Muscle of leg (tissue), 11 donors: ENCODE measurements around the gene CADM1. TPM values are rescaled to one million over a fixed set of nuclear protein-coding genes. Genes with fewer than 3 reads are reported as not detected.
"Not testable (repeated sequence)": the region's sequence is repeated elsewhere in the genome, so short reads cannot be mapped to it uniquely, and the experiment has no call there.

Experiments
- DNase-seq: peaks from one replicate; pipeline ENCODE4 v3.0.0; 2013
- H3K27ac ChIP-seq: one replicate; pipeline ENCODE4 v1.5.1; 2013; ENCODE audit warnings: mild to moderate bottlenecking, low read length, control low read depth
- H3K27me3 ChIP-seq: one replicate; pipeline ENCODE4 v1.6.1; 2013; ENCODE audit warnings: low read length; ENCODE audit not compliant: control insufficient read depth, insufficient read depth
- H3K36me3 ChIP-seq: one replicate; pipeline ENCODE4 v1.6.1; 2013; ENCODE audit warnings: low read length; ENCODE audit not compliant: control insufficient read depth, insufficient read depth
- H3K4me1 ChIP-seq: one replicate; pipeline ENCODE4 v1.6.1; 2013; ENCODE audit warnings: low read length; ENCODE audit not compliant: control insufficient read depth, insufficient read depth
- H3K4me3 ChIP-seq: one replicate; pipeline ENCODE4 v1.5.1; 2013; ENCODE audit warnings: low read length, control low read depth
- H3K9me3 ChIP-seq: replicated peaks from 2 replicates; pipeline ENCODE4 v1.6.1; 2013; ENCODE audit warnings: low read depth, low read length; ENCODE audit not compliant: control insufficient read depth
- WGBS: methylation state at CpG from one replicate; pipeline ENCODE4 v1.1.5; 2013; ENCODE audit warnings: missing lambda C conversion rate; ENCODE audit not compliant: insufficient coverage; 5-methylcytosine and 5-hydroxymethylcytosine counted together
- polyA plus RNA-seq, 8 donors: library from polyadenylated mRNA; unstranded; fragments of 120-200 nt; gene quantifications; one replicate each; pipeline versions ENCODE4 v1.2.1 to v1.2.3, GENCODE V29; 2013; ENCODE audit warnings: inconsistent platforms in 1 of 8, low replicate concordance in 1 of 8; ENCODE audit not compliant: insufficient read length in 8 of 8, insufficient read depth in 1 of 8
- total RNA-seq: library from RNA; stranded (reverse); fragments of 120-200 nt; gene quantifications from one replicate; pipeline ENCODE4 v1.2.4, GENCODE V29; 2013

CADM1 gene
- total and polyA plus RNA-seq, 9 donors: 16.8 to 39.6 (median 26.8) TPM

DNA sequence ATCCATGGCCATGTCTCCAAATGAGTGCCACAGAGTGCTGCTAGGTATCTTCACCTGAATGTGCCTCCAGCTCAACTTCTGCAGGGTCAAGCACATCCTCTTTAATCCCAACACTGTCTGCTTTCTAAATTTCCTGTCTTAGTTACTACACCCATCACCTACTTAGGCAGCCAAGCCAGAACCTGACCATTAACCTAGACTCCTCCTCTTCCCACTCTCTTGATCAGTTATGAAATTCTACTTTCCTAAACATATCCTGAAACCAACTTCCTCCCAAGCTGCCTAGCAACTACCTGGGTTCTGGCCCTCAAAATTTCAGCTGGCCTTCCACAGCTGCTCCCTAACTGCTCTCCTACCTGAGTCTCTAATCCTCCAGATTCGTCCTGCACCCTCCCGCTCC is 22.7 kb downstream of the CADM1 start:
- H3K36me3 ChIP-seq: no peaks in the 10 kb centered on the region
- H3K27me3 ChIP-seq: no peaks in the 10 kb centered on the region
- H3K4me3 ChIP-seq: no peak overlapping the region
- H3K9me3 ChIP-seq: no peaks in the 10 kb centered on the region
- DNase-seq: no peak
- no peaks in the 10 kb centered on the region for H3K4me1 ChIP-seq
- 73% methylated on average over 2 of the region's 2 CpGs for WGBS
- H3K27ac ChIP-seq: no peak overlapping the region

DNA sequence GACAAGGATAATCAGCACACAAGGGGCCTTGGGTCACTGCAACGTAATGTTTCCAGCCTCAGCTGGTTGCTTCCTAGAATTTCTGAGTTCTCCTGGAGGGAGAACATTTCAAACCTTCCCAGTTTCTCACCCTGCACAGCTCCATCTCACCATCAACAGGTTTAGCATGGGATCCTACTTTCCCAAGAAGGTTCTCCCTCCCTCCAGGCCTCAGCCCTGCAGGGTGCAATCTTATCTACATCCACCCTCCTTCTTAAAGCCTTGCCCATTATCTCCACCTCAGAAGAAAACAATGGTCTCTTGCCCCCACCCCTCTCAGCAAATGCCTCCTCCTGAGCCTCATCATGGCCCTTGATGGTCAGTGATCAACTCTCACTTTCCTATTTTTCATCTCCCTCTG is 23.6 kb downstream of the CADM1 start:
- WGBS: 88% methylated on average over 1 of the region's 1 CpG
- H3K27ac ChIP-seq: no peak overlapping the region
- H3K9me3 ChIP-seq: no peaks in the 10 kb centered on the region
- no peak for DNase-seq
- H3K4me1 ChIP-seq: no peaks in the 10 kb centered on the region
- no peak overlapping the region for H3K4me3 ChIP-seq
- no peaks in the 10 kb centered on the region for H3K27me3 ChIP-seq
- H3K36me3 ChIP-seq: no peaks in the 10 kb centered on the region

DNA sequence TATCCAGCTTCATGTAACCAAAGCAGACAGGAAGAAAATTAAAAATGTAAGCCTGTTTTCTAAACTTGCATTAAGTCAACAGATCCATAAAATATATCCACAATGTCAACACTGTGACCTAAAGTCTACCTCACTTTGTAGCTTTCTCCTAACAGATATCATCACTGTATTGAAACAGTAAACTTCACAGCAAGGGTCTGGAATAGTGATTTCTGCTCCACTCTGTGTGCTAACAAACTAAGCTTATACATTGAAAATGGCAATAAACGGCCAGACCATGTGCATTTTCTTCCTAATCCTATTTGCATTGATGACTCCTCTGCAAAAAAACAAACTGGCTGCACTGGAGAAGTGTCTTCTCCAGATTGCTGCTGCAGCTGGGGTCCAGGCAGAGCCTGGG is 26.8 kb downstream of the CADM1 start:
- WGBS: 14% methylated on average over 1 of the region's 1 CpG
- H3K4me1 ChIP-seq: no peaks in the 10 kb centered on the region
- no peaks in the 10 kb centered on the region for H3K36me3 ChIP-seq
- no peaks in the 10 kb centered on the region for H3K9me3 ChIP-seq
- no peaks in the 10 kb centered on the region for H3K27me3 ChIP-seq
- no peak overlapping the region for H3K4me3 ChIP-seq
- DNase-seq: no peak
- no peak overlapping the region for H3K27ac ChIP-seq

DNA sequence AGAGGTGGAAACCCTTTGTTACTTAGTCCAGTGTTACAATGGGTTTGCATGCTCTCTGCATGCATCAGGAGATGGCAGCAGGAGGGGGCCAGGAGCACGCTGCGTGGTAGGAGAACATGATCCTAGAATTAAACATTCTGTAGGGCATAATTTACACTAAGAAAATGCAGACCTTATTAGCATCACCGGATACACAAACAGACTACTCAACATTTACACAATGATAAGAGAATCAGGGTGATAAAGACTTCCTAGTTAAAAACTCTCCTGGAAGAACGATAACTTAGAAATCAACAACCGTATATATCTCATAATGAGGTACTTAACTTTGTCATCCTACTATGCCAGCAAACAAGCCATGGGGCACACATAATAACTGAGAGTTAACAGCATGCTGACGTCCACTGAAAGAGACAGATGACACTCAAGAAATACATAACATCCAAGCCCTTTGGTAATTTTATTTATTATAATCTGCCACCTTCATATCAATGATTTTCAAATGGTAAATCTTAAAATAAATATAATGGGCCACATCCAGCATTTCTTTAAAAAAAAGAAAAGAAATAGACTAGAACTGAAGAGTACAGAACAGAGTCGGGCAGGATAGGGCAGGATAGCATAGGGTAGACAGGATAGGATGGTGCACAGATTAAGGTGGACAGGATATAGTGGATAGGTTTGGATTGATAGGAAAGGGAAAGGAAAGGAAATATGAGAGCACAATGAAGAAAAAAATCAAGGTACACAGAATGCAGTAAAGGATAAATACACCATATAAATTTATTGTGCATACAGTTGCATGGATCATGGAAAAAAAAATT is 27.5 kb downstream of the CADM1 start:
- H3K4me3 ChIP-seq: no peak overlapping the region
- no peaks in the 10 kb centered on the region for H3K27me3 ChIP-seq
- H3K9me3 ChIP-seq: no peaks in the 10 kb centered on the region
- no peak overlapping the region for H3K27ac ChIP-seq
- no peak for DNase-seq
- WGBS: 82% methylated on average over 1 of the region's 7 CpGs
- H3K4me1 ChIP-seq: no peaks in the 10 kb centered on the region
- H3K36me3 ChIP-seq: no peaks in the 10 kb centered on the region

- no peaks in the 10 kb centered on the region for H3K36me3 ChIP-seq
- no CpG with 5 or more reads among the region's 4 CpGs for WGBS
- H3K4me1 ChIP-seq: no peaks in the 10 kb centered on the region
- H3K27me3 ChIP-seq: no peaks in the 10 kb centered on the region
- no peak for DNase-seq
- no peak overlapping the region for H3K27ac ChIP-seq
- no peaks in the 10 kb centered on the region for H3K9me3 ChIP-seq
- H3K4me3 ChIP-seq: no peak overlapping the region
Observed at GRCh38 chr11:115475564-115475963, 28.7 kb downstream of the CADM1 start.

GRCh38 chr11:115474306-115474705 is 29.9 kb downstream of the CADM1 start:
- H3K9me3 ChIP-seq, H3K4me1 ChIP-seq, H3K4me3 ChIP-seq, DNase-seq, H3K36me3 ChIP-seq, H3K27me3 ChIP-seq, H3K27ac ChIP-seq: not testable (repeated sequence)
- WGBS: no CpG with 5 or more reads among the region's 3 CpGs

- no peak overlapping the region for H3K4me3 ChIP-seq
- WGBS: 97% methylated on average over 5 of the region's 8 CpGs
- H3K36me3 ChIP-seq: no peaks in the 10 kb centered on the region
- no peak overlapping the region for H3K27ac ChIP-seq
- H3K9me3 ChIP-seq: no peaks in the 10 kb centered on the region
- no peaks in the 10 kb centered on the region for H3K4me1 ChIP-seq
- DNase-seq: no peak
- no peaks in the 10 kb centered on the region for H3K27me3 ChIP-seq
Observed at GRCh38 chr11:115473167-115473566, 31.0 kb downstream of the CADM1 start.

GRCh38 chr11:115471367-115471766 is 32.8 kb downstream of the CADM1 start:
- no peak for DNase-seq
- Histone ChIP-seq H3K36me3 (no peaks in the 10 kb centered on the region), H3K4me1 (no peaks in the 10 kb centered on the region), H3K9me3 (no peaks in the 10 kb centered on the region), H3K27me3 (no peaks in the 10 kb centered on the region), H3K4me3 (no peak overlapping the region), H3K27ac (no peak overlapping the region)
- 100% methylated on average over 2 of the region's 3 CpGs for WGBS

- 100% methylated on average over 1 of the region's 3 CpGs for WGBS
- Histone ChIP-seq H3K27me3 (no peaks in the 10 kb centered on the region), H3K27ac (no peak overlapping the region), H3K9me3 (no peaks in the 10 kb centered on the region), H3K36me3 (no peaks in the 10 kb centered on the region), H3K4me1 (no peaks in the 10 kb centered on the region), H3K4me3 (no peak overlapping the region)
- DNase-seq: no peak
Observed at GRCh38 chr11:115470928-115471327, 33.3 kb downstream of the CADM1 start.

GRCh38 chr11:115469361-115469760 is 34.9 kb downstream of the CADM1 start:
- H3K4me3 ChIP-seq: no peak overlapping the region
- WGBS: no CpG with 5 or more reads among the region's 3 CpGs
- no peaks in the 10 kb centered on the region for H3K36me3 ChIP-seq
- H3K4me1 ChIP-seq: no peaks in the 10 kb centered on the region
- no peaks in the 10 kb centered on the region for H3K9me3 ChIP-seq
- DNase-seq: no peak
- no peaks in the 10 kb centered on the region for H3K27me3 ChIP-seq
- no peak overlapping the region for H3K27ac ChIP-seq

GRCh38 chr11:115466122-115466521 is 38.1 kb downstream of the CADM1 start:
- Histone ChIP-seq H3K9me3 (no peaks in the 10 kb centered on the region), H3K36me3 (no peaks in the 10 kb centered on the region), H3K4me1 (no peaks in the 10 kb centered on the region), H3K27ac (no peak overlapping the region), H3K4me3 (no peak overlapping the region), H3K27me3 (peaks cover 2% of the 10 kb centered on the region)
- WGBS: no CpG with 5 or more reads among the region's 3 CpGs
- DNase-seq: no peak
